Thoracic aorta endothelial cell (primary cell): ENCODE results near the gene FBXW12. TPM values are rescaled to one million over a fixed set of nuclear protein-coding genes. Genes with fewer than 3 reads are reported as not detected.

Source experiments
- small RNA-seq: library from RNA; depleted of rRNA; stranded (forward); fragments of <200 nt; gene quantifications from one replicate; pipeline ENCODE3, GENCODE V24; 2012
- total RNA-seq: library from RNA; depleted of rRNA; stranded (reverse); fragments of >200 nt; gene quantifications from 2 replicates; pipeline ENCODE4 v1.2.3, GENCODE V29; 2012

The FBXW12 gene, protein sequence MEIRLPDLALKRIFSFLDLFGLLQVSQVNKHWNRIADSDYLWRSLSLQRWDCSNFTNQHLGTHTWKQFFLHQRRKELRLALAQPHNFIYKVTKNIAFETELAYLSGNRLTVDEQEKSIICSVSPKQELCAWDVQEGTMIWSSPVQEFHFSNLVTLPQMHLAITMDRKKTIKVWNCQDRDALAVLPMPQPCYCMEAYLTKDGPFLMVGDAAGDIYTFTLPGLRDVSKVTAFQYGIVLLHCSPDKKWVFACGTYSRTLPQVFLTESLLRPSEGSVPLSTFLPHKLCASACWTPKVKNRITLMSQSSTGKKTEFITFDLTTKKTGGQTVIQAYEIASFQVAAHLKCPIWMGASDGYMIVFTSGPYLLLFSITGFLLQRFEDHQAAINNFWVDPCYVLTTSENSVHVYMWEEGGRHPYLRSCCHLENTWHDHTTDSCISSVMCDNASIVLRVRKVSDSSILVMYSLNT
- total RNA-seq = not detected in 2 replicates

DNA sequence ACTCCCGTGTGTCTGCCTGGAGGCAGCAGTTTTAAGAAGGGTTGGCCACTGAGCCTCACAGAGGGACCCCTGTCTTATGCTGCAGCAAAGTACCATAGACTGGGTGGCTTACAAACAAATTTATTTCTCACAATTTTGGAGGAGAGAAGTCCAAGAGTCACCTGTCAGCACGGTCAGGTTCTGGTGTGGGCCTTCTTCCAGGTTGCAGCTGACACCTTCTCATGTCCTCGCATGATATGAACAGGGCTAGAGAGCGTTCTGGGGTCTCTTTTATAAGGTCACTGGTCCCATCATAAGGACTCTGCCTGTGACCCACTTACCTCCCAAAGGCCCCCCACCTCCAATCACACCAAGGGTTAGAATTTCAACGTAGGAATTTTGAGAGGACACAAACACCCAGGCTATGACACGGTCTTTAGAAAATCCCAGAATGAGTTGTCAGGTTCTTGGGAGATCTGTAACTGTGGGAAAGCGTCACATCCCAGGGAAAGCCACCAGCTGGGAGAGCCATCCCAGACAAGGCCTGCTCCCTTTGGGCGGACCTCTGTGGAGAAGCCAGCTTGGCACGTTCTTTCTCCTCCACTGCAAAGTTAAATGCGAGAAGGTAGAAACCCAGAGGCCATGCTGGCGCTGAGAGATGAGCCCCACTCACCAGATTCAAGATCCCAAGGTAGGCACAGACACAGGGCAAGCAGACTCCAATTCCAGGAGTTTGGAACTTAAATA lies at the start of gene FBXW12:
Gene FBXW12 (plus strand): TSS at position 569 of the 726 bp plus-strand sequence. CDS start 549 bp downstream, outside the sequence.

DNA sequence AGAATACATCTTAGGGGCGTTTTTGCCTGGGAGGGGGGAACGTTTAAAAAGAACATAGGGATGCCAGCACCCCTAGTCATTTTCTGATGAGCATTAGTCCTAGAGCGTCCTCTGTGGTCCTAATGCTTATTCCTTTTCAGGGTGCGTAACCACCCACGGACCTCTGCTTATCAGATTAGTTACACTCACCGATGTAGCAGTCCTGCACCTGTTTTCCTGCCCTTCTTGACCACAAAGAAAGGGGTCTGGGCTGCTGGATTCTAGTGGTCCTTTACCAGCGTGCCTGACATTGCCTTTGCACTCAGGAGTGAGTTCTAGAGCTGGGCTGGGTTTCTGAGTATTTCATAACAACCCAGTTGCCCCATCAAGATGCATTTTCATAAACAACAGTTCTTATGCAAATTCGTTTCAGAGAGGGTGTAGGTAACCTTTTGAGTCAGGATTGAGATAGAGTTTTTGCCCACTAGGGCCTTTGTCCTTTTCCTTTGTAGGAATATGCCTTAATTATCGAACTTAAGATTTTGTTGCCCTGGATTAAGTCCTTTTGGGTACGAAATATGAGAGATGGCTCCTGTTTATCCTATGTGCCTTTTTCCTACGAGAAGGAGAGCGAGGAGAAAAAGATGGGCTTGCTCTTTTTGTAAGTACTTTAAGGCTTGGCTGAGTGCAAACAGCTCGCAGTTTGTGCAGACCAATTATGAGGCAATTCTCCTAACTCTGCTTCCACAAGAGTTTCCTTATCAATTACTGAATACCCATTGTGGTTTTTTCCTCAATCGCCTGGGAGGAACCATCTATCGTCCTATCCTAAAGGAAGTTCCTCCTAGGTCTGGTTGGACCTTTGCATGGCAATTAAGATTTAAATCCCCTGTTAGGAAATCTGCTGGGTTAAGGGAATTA lies 38.4 kb upstream of the FBXW12 start, which contains the start of gene SPINK8:
Gene SPINK8 (minus strand): TSS at position 316 of the 900 bp plus-strand sequence. CDS start 5,320 bp downstream, outside the sequence.

DNA sequence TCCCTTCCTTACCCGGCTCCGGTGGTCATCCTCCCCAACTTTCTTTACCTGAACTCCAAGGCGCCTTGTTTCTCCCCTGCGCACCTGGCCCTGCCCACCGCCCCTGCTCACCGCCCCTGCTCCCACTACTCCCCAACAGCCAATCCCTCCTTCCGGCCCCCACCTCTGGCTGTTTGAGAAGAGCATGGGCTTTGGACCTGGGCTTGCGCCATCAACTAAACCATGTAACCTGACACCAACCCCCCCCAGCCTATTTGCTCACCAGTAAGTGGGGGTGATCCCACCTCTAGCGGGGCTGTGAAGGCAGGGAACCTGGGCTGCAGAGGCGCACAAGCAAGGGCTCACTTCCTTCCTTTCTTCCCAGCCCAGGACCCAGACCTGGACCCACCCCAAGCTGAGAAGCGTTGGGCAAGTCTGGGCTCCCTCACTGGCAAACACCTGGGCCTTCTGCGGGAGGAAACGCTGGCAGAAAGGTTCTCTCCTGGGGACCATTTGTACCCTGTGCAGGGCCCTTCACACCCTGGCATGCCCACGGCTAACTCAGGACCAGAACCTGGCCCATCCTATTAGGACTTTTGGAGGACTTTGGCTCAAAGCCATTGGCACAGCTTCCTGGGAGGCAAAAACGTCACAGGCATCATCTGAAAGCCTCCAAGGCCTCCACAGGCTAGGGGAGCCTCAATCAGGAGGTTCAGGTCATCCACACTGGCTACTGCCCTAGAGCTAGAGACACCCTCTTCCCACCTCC lies 58.1 kb downstream of the FBXW12 start, which contains the start of gene PLXNB1:
Gene PLXNB1 (minus strand): TSS at position 127 of the 748 bp plus-strand sequence. CDS start 5,475 bp downstream, outside the sequence.

DNA sequence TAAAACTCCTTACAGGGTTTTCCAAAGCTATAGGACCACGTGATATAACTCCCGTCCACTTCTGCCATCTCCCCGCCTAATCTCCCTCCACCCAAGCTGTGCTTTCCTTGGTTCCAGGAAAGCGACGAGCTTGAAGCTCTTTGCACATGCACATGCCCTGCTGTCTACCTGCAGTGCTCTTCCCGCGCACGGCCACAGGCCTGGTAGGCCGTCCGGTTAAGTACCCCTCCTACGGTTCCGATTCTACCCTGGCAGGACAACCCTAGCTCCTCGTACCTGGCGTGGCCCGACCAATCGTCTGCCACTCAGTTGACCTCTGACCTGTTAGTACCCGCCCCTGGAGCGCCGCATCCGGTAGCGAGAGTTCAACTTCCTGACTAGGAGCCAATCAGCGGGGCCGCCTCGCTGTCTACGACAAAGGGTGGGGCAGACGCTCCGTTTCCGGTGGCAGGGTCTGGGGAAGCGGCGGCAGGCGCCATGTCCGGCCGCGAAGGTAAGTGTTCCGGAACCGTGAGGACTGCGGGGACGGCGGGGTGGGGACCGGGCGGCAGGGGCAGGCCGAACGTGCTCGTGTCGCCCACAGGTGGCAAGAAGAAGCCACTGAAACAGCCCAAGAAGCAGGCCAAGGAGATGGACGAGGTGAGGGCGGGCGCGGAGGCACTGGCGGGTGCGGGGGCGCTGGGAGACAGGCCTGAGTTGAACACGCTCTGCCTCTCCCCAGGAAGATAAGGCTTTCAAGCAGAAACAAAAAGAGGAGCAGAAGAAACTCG lies 68.0 kb downstream of the FBXW12 start, which contains the start of the genes CCDC51 and TMA7:
Gene CCDC51 (minus strand): TSS at position 300 of the 770 bp plus-strand sequence. CDS start 4,991 bp downstream, outside the sequence.
Gene TMA7 (plus strand): TSS at position 438 of the 770 bp plus-strand sequence. CDS start 40 bp downstream, at position 478.

Small RNA genes within 50 kb of the gene (small RNA-seq; reads per million reads assigned to genes)
- gene RN7SL321P = not detected

Other genes with a start within 250 kb of the FBXW12 start
- 25.3 and 27.0 TPM in 2 replicates for gene CDC25A, start 183.8 kb upstream of the FBXW12 start, total RNA-seq
- gene CAMP, start 148.7 kb upstream of the FBXW12 start, total RNA-seq = not detected in 2 replicates
- 11.5 and 11.8 TPM in 2 replicates for gene ZNF589, start 131.1 kb upstream of the FBXW12 start, total RNA-seq
- gene NME6, start 70.9 kb upstream of the FBXW12 start, total RNA-seq = 23.5 and 25.1 TPM in 2 replicates
- gene SPINK8, start 38.6 kb upstream of the FBXW12 start, total RNA-seq = not detected in 2 replicates
- gene PLXNB1, start 57.9 kb downstream of the FBXW12 start, total RNA-seq = 25.5 and 26.7 TPM in 2 replicates
- 11.2 and 13.1 TPM in 2 replicates for gene CCDC51, start 67.9 kb downstream of the FBXW12 start, total RNA-seq
- 317 and 433 TPM in 2 replicates for gene TMA7, start 68.0 kb downstream of the FBXW12 start, total RNA-seq
- 13.1 and 13.6 TPM in 2 replicates for gene ATRIP, start 74.5 kb downstream of the FBXW12 start, total RNA-seq
- gene SHISA5, start 132.0 kb downstream of the FBXW12 start, total RNA-seq = 94.9 and 124 TPM in 2 replicates
- gene PFKFB4, start 184.6 kb downstream of the FBXW12 start, total RNA-seq = 2.8 and 4.5 TPM in 2 replicates
- not detected in 2 replicates for gene UCN2, start 191.6 kb downstream of the FBXW12 start, total RNA-seq
- gene COL7A1, start 223.1 kb downstream of the FBXW12 start, total RNA-seq = 0.13 and 0.14 TPM in 2 replicates
- 276 and 300 TPM in 2 replicates for gene UQCRC1, start 237.4 kb downstream of the FBXW12 start, total RNA-seq
- not detected in 2 replicates for gene TMEM89, start 249.6 kb downstream of the FBXW12 start, total RNA-seq